Endothelial cell of umbilical vein (primary cell): ENCODE data around the gene C13orf46.

Experiments used
- CTCF ChIP-seq, 2 donors: IDR thresholded peaks; 1 replicate in 1 of 2; 2 replicates in 1 of 2; pipeline ENCODE4 v1.5.1; 2011; ENCODE audit warnings: low read length in 2 of 2, mild to moderate bottlenecking in 2 of 2, moderate library complexity in 2 of 2, control low read depth in 1 of 2, inconsistent platforms in 1 of 2, low read depth in 1 of 2; ENCODE audit not compliant: insufficient read depth in 1 of 2; ENCODE audit errors: extremely low read depth in 1 of 2
- EZH2 ChIP-seq: IDR thresholded peaks from 2 replicates; pipeline ENCODE4 v1.6.1; 2012; ENCODE audit warnings: borderline replicate concordance, low read depth, mild to moderate bottlenecking, moderate library complexity, low read length, inconsistent platforms; ENCODE audit not compliant: severe bottlenecking
- MAX ChIP-seq: IDR thresholded peaks from 2 replicates; pipeline ENCODE4 v1.6.1; 2011; ENCODE audit not compliant: insufficient read depth, insufficient read length
- POLR2A ChIP-seq: IDR thresholded peaks from 2 replicates; pipeline ENCODE4 v1.6.1; 2012; ENCODE audit warnings: low read depth, mild to moderate bottlenecking, control low read depth, low read length
- POLR2AphosphoS5 ChIP-seq: IDR thresholded peaks from 2 replicates; pipeline ENCODE4 v1.6.1; 2012; ENCODE audit warnings: low read depth, mild to moderate bottlenecking, control low read depth, low read length, moderate library complexity; ENCODE audit not compliant: insufficient read depth

GRCh38 chr13:113989585-113990300 is 15.9 kb upstream of the C13orf46 start:
- TF ChIP-seq POLR2A: no peak
- TF ChIP-seq MAX: no peak
- no peak for TF ChIP-seq EZH2
- TF ChIP-seq CTCF (IDR thresholded peaks at IDR 0.05; ENCODE audit: extremely low read depth in 1 of 2, insufficient read depth in 1 of 2, low read depth in 1 of 2, low read length in 2 of 2): no peak
- TF ChIP-seq POLR2AphosphoS5: no peak
